ENCODE results near the gene IRF4. TPM values are rescaled to one million over a fixed set of nuclear protein-coding genes. Genes with fewer than 3 reads are reported as not detected.

Gene IRF4
- total and polyA plus RNA-seq, 12 donors = 0.04 to 3.6 (median 0.32) TPM; not detected in 1

DNA sequence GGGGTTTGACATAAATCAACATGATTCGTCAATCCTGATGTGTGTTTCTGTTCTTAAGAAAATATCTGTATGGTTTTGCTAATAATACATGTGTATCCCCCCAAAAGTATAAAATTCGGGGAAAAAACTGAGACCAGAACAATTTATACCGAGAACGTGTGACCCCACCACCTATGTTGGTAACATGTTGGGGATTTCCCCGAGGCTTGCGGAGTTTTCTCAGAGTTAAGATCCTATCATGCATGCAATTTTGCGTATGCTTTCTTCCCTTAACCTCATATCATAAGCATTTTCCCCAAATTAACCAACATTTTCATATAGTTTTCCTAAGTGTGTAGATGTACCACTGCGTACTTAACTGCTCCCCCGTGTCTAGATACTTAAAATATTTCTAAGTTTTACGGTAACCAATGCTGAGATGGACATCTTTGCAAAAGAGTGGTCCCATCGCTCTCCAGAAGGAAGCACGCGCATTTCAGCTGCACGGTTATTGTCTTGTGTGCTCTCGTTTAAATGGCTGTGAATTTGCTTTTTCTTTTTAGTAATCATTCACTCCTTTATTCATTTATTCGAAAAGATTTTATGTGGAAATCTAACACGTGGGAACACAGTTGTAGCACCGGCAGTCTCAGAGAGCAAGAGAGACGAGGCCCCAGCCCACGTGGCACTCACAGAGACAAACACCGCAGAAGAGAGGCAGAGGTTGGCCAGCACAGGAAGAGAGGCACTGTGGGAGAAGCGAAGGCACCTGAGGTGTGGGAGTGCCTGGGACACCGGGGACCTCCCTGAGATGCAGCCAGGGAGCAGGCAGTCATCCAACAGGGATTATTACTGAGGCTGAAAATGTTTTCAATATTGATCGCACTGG lies 13.2 kb upstream of the IRF4 start:
- 84 to 85% methylated on average over 24 of the region's 24 CpGs for whole genome bisulfite sequencing, 2 donors
- intact Hi-C loops (cut with DNase I) = no loop called here
- Histone ChIP-seq H3K36me3 (no peaks in the 10 kb centered on the region), H3K27ac (no peak overlapping the region), H3K4me1 (peaks cover 0 to 9% (median 6%) of the 10 kb centered on the region in 9 donors), H3K27me3 (peaks cover 4 to 88% (median 66%) of the 10 kb centered on the region in 7 donors), H3K9me3 (no peaks in the 10 kb centered on the region), H3K4me3 (no peak overlapping the region)
- ATAC-seq (peak in 1 of 8 donors; percentile 20), DNase-seq (no peak)
- no peak for TF ChIP-seq CTCF (IDR thresholded peaks at IDR 0.05)

DNA sequence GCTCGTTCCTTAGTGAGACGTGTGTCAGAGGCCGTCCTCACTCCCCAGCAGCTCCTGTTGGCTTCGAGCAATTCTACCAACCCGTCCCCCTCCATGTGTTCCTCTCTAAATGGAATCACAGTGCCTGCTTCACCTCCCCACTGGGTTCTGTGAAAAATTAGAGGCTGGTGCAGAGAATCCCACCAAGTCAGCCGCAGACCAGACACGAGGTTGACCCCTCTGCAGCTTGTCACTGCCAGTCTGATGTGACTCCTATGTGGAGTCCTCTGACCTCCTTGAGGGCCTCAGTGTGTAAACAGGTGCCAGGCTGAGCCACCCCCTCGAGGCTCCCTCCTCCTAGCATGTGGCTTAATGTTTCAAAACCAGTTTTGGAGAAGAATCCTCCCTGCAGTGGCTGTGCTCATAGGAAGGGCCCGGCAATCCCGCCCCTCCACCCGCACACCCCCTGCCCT lies 12.6 kb upstream of the IRF4 start:
- TF ChIP-seq CTCF (IDR thresholded peaks at IDR 0.05) = no peak
- Histone ChIP-seq H3K27me3 (peaks cover 4 to 88% (median 66%) of the 10 kb centered on the region in 7 donors), H3K4me3 (no peak overlapping the region), H3K4me1 (peaks cover 0 to 3% (median under 1%) of the 10 kb centered on the region in 9 donors), H3K9me3 (no peaks in the 10 kb centered on the region), H3K36me3 (no peaks in the 10 kb centered on the region), H3K27ac (no peak overlapping the region)
- peak in 1 of 8 donors; percentile 21 for ATAC-seq
- no peak for DNase-seq
- intact Hi-C loops (cut with DNase I) = no loop called here
- 84 to 89% methylated on average over 11 of the region's 11 CpGs for WGBS, 2 donors

DNA sequence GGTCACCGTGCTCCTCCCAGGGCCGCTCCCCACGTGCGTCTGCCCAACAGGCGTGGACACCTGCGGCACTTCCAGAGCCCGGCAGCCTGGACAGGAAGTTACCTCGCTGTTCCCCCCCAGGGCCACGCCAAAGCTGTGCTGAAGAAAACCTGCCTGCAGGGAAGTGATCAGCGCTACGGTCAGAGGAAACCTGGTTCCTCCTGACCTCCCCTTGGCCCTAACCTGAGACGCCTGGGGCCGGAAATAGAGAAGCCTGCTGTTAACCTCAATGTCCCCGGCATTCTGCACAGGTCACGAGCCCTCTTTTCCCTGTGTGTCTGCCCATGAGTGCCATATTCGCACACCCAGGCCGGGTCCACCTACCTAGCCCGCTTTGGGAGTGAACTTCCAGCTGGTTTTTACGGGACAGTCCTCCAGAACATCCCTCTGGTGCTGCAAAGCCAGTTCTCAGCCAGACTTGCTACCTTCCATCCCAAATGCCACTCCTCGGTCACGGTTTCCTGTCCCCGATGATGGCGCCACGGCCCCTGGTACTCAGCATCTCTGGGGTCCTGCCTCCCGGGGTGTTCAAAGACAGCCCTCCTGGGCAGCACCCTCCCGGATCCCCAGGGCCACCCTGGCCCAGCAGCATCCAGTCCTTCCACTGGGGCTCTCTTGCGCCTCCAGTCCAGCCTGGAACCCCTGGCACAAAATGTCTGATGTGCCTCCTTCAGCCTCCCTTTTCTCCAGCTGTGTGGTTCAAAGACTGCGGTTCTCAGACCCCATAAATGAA lies 12.0 kb upstream of the IRF4 start:
- no peak for TF ChIP-seq CTCF (IDR thresholded peaks at IDR 0.05)
- WGBS, 2 donors = 79 to 81% methylated on average over 28 of the region's 28 CpGs
- H3K4me1 ChIP-seq = no peaks in the 10 kb centered on the region
- peak in 1 of 8 donors; percentile 51 for ATAC-seq
- H3K27ac ChIP-seq = no peak overlapping the region
- intact Hi-C loops (cut with DNase I) = loop anchor here in 1 of 10 donors (10.0 kb wide), 1 partner anchor 175 kb away; no protein-coding TSS in a partner anchor
- no peaks in the 10 kb centered on the region for H3K36me3 ChIP-seq
- no peak for DNase-seq
- no peak overlapping the region for H3K4me3 ChIP-seq
- H3K27me3 ChIP-seq = peaks cover 4 to 88% (median 67%) of the 10 kb centered on the region in 7 donors
- H3K9me3 ChIP-seq = no peaks in the 10 kb centered on the region

Data from heart right ventricle (tissue), 16 donors.